PFSK-1 (cell line): ENCODE data around the gene AUTS2.

ENCODE experiments used
- POLR2AphosphoS5 ChIP-seq: IDR thresholded peaks from 2 replicates; pipeline ENCODE4 v1.6.1; 2012; ENCODE audit warnings: low read depth, mild to moderate bottlenecking, control low read depth, low read length, moderate library complexity
- TAF1 ChIP-seq: IDR thresholded peaks from 2 replicates; pipeline ENCODE4 v1.6.1; 2012; ENCODE audit warnings: low read length, control low read depth, borderline replicate concordance; ENCODE audit not compliant: insufficient read depth

- TF ChIP-seq POLR2AphosphoS5 (no peak), TAF1 (no peak)
These were observed 1195.5 kb downstream of the AUTS2 start for GRCh38 chr7:70793821-70794220.
